NOMO-1 (cell line): ENCODE measurements around the gene ADPGK.
"Not testable (repeated sequence)": the region's sequence is repeated elsewhere in the genome, so short reads cannot be mapped to it uniquely, and the experiment has no call there.

Experiments used
- DNase-seq, 2 experiments: peaks; one replicate each; lab custom pipeline; 2025; ENCODE audit not compliant: unreplicated experiment in 2 of 2; lab: John Stamatoyannopoulos, UW

ADPGK gene

GRCh38 chr15:72783640-72784455, at the start of gene ADPGK:
Gene ADPGK (minus strand): TSS chr15:72783758. CDS start chr15:72783691, 67 bp downstream.
- peak; percentile 89 to 91 for DNase-seq

GRCh38 chr15:72827226-72827625, 43.7 kb upstream of the ADPGK start:
- DNase-seq: no peak

GRCh38 chr15:72826611-72827010, 43.1 kb upstream of the ADPGK start:
- DNase-seq: no peak

DNA sequence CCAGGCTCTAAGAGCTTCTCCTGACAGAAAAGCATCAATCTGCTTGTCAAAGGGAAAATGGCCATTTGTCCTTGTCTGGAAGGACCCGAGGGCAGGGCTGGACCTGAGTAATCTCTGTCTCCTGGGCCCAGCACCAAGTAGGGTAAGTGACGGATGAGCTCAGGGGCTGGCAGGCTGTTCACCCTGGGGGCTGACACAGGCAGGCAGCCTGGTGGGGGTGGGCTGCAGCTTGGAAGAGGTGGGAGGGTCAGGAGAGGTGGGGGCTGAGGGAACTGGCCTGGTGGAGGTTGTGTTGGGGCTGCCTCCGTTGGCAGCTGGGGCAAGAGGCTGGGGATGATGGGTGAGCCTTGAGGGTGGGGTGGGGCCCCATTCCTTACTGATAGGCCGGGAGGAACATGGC, 42.3 kb upstream of the ADPGK start:
- DNase-seq: no peak

DNA sequence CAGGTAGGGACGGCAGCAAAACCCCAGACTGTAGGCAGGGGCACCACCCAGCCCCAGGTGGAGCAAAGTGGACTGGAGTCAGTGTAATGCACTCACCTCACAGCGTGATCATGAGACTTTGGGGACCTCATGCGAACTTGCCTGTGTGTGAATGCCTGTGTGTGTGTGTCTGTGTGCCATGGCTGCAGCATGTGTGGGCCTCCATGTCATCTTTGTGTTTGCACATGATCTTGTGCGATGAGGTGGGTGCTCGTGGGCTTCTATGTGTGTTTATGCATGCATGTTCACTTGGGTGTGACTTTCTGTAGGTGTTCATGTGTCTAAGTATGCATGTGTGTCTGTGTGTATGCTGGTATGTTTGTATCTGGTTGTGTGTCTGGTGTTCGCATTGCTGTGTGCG, 41.2 kb upstream of the ADPGK start:
- DNase-seq: no peak

DNA sequence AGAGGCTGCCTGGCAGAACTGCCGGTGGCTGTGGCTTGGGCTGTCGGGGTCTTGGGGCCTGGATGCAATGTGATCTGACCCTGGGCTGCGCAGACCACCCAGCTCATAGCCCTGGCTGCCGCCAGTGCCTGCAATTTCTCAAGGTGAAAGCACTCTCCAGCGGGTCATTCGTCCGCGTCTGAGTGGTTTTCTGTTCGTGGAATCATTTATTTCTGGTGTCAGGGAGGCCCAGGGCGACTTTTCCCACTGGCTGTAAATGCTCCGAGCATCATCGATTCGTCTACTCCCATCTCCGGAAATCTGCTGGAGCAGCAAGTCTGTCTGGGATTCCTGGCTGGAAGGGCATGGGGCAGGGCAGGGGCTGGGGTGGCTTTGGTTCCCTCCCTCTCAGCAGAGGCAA, 40.6 kb upstream of the ADPGK start:
- DNase-seq: no peak

GRCh38 chr15:72820278-72820677, 36.7 kb upstream of the ADPGK start:
- peak; percentile 27 to 79 for DNase-seq

DNA sequence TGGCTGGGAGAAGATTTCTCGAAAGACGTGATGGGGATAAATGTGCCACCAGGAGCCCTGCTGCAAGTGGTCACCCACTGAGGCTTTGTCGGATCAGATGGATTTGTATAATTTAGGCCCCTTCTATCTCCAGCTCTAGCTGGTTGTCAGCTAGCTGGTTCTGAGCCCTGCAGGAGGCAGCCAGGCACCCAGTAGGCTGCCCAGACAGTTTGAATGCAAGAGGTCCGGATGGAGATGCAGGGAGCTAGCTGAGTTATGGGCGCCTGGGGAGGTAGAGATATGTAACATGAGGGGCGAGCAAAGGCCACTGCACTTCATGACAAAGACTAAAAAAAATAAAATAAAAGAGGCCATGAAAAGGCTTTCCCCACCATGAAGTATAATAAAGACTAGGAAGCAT, 35.1 kb upstream of the ADPGK start:
- DNase-seq: no peak

GRCh38 chr15:72813345-72814004, 29.9 kb upstream of the ADPGK start:
- no peak for DNase-seq

DNA sequence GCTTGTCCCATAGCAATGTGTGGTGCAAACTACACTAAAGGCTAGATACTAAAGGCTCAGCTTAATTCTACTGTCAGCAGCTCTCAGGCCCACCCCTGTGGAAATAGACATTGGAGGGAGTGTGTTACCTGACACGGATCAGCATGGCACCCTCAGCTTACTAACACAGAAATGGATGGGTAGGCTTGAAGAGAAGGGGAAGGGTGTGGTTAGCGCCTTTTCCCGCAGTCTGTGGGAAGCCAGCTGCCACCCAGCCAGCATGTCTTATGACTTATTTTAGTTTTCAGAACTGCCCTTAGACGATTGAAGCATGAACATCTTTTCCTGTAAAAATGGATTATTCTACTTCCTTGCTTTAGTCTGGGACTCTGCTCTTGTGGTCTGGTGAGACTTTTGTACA, 25.8 kb upstream of the ADPGK start:
- peak in 1 of 2 experiments; percentile 16 for DNase-seq

DNA sequence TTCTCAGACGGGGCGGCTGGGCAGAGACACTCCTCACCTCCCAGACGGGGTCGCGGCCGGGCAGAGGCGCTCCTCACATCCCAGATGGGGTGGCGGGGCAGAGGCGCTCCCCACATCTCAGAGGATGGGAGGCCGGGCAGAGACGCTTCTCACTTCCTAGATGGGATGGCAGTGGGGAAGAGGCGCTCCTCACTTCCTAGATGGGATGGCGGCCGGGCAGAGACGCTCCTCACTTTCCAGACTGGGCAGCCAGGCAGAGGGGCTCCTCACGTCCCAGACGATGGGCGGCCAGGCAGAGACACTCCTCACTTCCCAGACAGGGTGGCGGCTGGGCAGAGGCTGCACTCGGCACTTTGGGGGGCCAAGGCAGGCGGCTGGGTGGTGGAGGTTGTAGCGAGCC, 23.8 kb upstream of the ADPGK start:
- not testable (repeated sequence) for DNase-seq

GRCh38 chr15:72803006-72803405, 19.4 kb upstream of the ADPGK start:
- no peak for DNase-seq

- no peak for DNase-seq
Measured at GRCh38 chr15:72801590-72802325, 18.2 kb upstream of the ADPGK start.

DNA sequence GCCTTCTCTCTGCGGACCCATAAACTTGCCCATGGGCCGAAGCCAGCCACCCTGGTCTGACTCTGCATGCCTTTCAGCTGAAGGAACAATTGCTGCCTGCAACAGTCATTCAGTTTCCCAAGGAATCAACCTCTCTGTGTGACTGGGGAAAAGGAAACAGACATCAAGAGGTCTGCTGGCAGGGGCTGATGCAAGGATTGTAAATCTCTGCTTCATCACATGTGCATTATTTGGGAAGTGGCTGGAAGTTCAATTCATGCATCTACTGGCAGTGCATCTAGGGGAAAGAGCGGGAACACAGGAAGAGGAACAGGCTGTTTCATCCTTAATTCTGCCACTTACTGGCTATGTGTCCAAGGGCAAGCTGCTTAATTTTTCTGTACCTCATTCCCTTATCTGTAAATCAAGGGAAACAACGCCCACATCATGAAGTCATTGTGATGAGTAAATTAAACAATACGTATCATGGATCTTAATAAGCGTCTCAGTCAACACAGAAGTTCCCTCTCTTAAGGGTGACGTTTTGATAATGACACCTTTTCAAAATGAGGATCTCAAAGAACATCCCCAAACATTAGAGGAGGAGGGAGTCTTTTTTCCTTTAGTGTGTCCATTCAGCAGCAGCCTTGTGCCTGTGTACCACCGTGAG, 17.4 kb upstream of the ADPGK start:
- DNase-seq: no peak

DNA sequence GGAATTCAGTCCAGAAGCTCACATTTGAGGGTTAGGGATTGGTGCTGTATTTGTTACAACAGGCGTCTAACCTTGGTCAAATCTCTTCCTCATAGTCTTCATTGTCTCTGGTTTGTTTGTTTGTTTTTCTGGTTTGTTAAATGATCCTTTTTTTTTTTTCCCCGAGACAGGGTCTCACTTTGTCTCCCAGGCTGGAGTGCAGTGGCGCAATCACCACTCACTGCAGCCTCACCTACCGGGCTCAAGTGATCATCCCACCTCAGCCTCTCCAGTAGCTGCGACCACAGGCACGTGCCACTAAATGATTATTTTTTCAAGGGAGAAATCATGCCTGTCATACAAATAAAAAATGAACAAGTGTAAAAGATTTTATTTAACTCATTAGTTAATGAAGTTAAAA, 14.3 kb upstream of the ADPGK start:
- no peak for DNase-seq

DNA sequence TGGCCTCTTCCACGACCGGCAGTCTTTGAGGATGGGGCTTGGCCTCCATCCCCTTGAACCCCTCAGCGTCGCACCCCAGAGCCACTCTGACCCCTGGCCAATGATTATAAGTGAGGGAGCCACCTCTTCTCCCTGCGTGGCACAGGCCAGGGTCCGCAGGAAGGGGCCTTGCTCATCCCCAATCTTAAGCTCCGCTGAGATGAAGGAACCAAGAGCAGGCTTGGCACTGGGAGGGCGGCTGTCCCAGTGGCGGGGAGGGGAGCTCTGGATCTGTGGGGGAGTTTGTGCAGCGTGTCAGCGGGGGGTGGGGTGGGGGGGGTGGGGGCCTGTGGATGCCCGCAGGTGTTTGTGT, 13.8 kb upstream of the ADPGK start:
- DNase-seq: no peak

DNA sequence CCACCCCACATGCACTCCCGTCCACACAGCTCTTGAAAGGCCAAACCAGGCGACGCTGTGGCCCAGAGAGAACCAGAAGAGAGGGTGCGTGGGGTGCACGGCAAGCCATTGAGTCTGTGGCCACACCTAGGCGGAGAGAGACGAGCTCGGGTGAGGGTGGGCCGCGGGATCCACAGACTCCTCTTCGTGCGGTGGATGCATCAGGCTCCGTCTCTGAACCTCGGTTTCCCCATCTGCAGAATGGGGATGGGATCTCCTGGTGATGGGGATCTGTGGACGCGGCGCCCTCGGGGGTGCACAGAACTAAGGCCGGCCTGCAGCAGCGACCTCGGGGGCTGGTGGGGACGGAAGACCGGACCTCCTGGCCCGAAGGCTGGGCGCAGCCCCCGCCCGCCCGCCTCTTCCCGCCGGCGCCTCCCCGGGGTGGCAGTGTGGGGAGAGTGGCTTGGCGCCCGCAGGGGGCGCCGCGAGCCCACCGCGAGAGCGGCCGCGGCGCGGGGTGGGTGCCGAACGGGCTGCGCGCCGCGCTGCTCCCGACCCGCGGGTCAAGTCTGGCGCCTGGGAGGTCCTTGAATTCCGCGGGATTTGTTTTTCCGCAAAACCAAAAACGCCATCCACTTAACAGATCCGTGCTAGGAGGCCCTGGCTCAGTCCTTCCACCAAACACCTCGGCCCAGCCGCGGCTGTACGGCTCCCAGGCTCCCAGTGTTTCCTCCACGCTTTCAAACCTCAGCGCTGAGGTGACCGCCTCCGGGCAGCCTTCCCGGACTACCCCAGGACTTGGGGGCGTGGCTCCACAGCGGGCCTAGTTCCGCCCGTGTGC, 13.2 kb upstream of the ADPGK start:
- peak; percentile 40 to 70 for DNase-seq

GRCh38 chr15:72796210-72796514, 12.6 kb upstream of the ADPGK start:
- no peak for DNase-seq

GRCh38 chr15:72793766-72794660, 10.5 kb upstream of the ADPGK start:
- DNase-seq: no peak

- DNase-seq: no peak
Measured at GRCh38 chr15:72792431-72792830, 8.9 kb upstream of the ADPGK start.
